ENCODE results near the gene MT1F.
"Not testable (repeated sequence)": the region's sequence is repeated elsewhere in the genome, so short reads cannot be mapped to it uniquely, and the experiment has no call there.

The MT1F gene

DNA sequence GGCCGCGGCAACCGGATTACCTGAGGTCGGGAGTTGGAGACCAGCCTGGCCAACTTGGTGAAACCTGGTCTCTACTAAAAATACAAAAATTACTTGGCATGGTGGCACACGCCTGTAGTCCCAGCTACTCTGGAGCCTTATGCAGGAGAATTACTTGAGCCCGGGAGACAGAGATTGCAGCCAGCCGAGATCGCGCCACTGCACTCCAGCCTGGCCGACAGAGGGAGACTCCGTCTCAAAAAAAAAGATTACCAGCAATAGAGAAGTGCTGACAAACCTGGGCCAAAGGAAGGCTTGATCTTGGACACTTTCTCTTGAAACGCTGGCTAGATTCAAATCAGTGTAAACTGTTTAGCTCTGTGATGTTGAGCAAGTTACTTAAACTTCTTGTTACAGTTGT is 16.2 kb downstream of the MT1F start:
- DNase-seq = no peak

GRCh38 chr16:56674570-56674969 is 16.8 kb downstream of the MT1F start:
- not testable (repeated sequence) for DNase-seq

- no peak for DNase-seq
These were observed 18.0 kb downstream of the MT1F start for GRCh38 chr16:56675685-56676210.

GRCh38 chr16:56677474-56677873 is 19.7 kb downstream of the MT1F start:
- DNase-seq = no peak

DNA sequence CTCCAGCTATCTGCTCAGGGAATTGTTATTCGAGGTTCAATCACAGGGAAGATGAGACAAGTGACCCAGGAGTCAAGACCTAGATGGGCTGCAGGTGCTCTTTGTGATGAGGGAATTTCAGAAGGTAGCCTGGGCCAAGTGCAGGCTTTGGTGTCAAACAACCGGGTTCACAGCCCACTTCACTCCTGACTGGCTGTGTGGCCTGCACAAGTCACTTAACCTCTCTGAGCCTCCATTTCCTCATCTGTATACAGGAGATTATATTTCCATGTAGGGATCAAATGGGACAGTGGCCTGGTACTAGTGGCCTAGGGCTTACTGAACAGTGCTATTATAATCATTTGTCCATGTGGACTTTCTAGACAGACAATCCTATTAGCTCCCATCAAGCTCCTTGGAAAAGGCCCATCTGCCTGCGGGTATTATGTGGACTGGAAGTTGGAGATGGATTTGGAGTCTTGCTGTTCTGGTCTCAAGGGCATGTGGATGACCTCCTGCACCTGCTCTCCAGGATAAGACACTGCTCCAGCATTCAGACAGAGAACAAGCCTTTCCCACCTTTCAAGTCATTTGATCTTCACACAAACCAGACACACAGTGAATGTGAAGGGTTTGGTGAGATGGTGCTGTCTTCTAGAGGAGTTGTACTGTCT is 21.4 kb downstream of the MT1F start:
- no peak for DNase-seq

DNA sequence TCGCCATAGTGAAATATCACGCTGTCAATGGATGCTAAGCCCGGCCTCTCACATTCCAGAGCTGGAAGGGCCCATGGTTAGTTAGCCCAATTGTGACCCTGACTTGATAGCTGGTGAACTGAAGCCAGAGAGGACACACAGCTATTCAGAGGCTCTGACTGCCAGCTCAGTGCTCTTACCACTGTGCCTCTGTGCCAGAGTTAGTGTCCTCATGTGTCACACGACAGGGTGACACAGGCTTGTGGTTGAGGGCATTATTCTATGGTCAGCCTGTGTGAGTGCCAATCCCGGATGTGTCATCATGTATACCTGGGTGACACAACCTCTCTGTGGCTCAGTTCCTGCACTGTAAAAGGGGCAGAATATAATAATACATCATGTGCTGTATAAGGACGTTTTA is 22.1 kb downstream of the MT1F start:
- no peak for DNase-seq

- DNase-seq = peak; percentile 25
These were observed 24.4 kb downstream of the MT1F start, which contains the start of gene MT1X for GRCh38 chr16:56681939-56682702. TSS of gene MT1X (plus strand) at chr16:56682470. CDS start at chr16:56682541, 71 bp downstream.

GRCh38 chr16:56682703-56683397 is 25.1 kb downstream of the MT1F start:
- no peak for DNase-seq

GRCh38 chr16:56683424-56684172 is 25.8 kb downstream of the MT1F start:
- no peak for DNase-seq

DNA sequence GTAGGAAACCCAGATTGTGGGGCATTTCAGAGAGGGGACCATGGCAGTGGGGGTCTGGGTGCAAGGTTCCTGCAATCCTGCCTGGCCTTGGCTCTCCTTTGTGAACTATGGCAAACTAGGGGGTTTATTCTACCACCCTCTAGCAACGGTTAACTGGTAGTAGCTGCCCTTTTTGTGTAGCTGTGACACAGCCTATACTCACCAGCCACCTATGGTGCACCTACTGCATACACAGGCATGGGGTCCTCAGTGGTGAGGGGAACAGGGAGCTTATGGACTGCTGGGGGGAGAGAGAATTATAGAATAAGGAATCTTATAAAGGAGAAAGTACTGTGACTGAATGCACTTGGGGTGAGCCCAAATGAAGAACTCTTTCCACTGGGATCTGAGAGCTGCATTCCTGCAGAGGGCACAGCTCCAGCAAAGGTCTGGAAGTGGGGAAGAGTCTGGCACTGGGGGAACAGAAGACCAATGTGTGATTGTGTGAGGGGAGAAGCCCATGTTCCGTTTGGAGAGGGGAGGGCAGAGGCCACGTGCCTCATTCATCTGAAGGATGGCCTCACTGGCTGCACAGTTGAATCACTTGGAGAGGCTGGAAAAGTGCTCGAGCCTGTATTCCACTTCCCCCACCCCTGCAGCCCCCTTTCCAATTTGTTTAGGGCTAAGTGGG is 26.6 kb downstream of the MT1F start:
- no peak for DNase-seq

DNA sequence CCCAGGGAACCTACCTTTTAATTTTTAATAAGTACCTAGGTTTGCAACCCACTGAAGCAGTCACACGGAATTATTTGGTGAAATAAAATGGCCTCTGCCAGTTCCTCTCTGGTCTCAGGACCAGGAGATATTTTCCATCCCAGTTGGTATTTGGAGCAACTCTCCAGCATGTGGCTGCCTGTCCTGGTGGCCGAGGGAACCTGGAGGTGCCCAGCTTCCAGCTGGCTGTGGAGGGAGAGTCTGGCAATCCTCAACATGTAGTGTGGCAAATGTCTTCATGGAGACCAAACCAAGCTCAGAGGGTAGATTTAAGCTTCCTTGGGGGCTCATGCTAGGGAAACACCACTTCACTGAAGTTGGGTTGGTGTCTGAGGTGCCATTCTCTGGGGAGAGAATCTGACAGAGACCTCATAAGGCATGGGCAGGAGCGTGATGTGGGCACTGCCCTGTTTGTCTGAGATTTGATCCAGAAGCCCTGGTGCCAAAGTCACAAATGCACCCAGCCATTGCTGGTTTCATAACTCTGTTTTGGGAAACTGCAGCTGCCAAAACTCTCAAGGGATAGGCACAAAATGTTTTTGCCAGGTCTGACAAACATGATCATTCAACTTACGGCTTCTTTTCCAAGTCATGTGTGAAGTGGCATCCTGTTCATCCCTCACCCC is 27.3 kb downstream of the MT1F start:
- DNase-seq = no peak

GRCh38 chr16:56686758-56687157 is 29.0 kb downstream of the MT1F start:
- DNase-seq = no peak

DNA sequence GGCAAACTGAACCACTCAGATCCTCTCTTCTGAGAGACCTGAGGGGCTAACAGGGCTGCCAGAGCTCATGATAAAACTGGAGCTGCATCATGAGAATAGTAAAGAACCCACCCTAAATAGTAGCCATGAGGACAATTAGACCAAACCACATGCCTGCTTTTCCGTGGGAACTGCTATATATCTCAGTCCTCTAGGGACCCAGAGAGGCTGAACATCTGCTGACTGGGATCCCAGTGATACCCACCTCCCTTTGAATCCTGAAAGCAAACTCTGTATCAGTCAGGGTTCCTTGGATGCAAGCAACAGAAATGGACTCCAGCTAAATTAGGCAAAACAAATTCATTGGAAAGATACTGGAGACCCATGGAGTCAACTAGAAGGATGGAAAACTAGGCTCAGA is 31.0 kb downstream of the MT1F start:
- DNase-seq = no peak

DNA sequence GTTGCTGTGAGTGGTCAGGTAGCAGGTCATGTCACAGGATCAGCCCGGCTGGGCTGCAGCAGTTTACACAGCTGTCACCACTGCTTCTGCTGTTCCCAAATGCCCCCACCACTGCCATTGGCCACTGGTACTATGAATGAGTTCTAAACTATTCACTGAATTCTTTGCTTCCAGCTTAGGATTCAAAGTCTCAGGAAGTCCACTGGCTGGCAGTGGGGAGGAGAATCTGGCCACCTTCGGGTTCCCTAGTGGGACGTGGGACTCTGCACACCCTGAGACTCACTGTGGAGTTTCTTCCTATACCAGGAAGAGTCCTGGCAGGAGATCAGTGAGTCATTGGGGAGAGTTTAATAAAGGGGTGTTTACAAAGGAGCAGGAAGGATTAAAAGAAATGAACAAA is 31.4 kb downstream of the MT1F start:
- DNase-seq = no peak

DNA sequence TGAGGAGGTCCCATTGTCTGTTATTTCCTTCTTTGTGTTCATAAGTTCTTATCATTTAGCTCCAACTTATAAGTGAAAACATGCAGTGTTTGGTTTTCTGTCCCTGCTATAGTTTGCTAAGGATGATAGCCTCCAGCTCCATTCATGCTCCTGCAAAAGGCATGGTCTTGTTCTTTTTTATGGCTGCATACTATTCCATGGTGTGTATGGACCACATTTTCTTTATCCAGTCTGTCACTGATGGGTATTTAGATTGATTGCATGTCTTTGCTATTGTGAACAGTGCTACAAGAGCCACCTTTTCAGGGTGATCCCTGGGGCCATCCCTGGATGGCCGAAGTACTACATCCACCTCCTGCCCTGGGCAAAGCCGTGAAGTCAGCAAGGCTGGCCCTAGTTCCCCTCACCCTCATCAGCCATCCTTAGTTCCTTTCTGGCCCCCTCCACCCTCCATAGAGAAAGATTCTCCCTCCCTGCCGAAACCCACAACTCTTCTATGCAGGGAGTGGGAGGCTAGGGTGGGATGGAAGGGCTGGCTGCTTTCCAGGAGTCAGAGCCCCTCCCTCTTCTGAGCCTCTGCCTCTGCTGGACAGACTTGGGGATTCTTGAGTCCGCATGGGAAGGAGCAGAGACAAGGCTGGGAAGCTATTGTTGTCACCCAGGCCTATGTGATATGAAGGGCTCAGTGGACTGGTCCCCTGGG is 32.8 kb downstream of the MT1F start:
- no peak for DNase-seq

- DNase-seq = no peak
These were observed 34.1 kb downstream of the MT1F start for GRCh38 chr16:56691885-56692284.

DNA sequence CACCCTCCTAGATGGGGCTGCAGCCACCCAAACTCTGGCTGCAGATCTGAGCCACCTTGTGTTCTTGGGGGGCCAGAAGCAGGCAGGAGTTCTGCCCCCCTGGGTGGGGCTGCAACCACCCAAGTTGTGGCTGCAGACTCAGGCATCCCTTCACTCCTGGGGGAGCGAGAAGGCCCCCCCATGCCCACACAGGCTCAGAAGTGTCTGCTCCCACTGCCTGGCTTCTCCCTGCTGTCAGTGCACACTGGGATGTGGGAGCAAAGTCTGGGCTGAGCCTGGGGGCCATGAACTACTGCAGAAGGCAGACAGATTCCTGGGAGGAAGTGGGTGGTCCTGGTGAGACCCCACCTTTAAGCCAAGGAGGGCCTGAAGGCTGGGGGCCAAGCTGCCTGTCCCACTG is 37.5 kb downstream of the MT1F start:
- DNase-seq = no peak

DNA sequence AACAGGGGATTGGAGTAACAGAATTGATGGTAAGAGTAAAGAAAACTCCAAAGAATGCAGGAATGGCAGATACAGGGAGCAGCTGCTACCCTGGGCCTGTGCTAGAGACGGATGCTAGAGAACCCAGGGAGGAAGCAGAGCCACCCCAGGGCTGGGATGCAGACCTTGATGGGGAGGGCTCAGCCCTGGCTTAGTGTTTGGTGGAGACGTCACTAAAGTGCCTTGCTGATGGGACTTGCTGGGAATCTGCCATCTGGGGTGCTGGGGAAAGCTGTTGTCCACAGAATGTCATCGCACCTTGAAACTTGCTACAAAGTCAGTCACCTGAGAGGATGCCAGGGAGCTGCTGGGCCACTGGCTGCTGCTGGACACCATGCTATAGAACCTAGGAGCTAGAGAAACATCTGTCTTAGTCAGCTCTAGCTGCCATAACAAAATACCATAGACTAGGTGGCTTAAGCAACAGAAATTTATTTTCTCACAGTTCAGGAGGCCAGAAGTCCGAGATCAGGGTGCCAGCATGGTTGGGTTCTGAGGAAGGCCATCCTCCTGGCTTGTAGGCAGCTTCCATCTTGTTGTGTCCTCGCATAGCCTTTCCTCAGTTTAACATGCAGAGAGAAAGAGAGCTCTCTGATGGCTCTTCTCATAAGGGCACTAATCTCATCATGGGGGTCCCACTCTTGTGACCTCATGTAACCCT is 39.8 kb downstream of the MT1F start:
- DNase-seq = no peak

- DNase-seq = no peak
These were observed 42.4 kb downstream of the MT1F start for GRCh38 chr16:56700195-56700594.

DNA sequence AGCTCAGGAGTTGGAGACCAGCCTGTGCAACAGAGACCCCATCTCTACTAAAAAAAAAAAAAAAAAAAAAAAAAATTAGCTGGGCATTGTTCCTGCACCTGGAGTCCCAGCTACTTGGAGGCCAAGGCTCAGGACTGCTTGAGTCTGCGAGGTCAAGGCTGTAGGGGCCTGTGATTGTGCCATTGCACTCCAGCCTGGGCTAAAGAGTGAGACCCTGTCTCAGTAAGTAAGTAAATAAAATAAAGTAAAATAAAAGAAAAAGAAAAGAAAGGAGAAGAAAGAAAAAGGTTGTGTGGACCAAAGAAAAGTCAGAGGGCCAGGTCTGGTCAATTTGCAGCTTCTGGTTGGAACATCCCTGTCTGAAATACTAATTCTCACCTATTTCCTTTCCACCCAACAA is 42.9 kb downstream of the MT1F start:
- no peak for DNase-seq

GRCh38 chr16:56701534-56701933 is 43.8 kb downstream of the MT1F start:
- no peak for DNase-seq

Measured in amniotic stem cell (primary cell).